Measurements from ENCODE around the gene RICTOR. TPM values are rescaled to one million over a fixed set of nuclear protein-coding genes. Genes with fewer than 3 reads are reported as not detected.

The RICTOR gene
- total and polyA plus RNA-seq, 9 of the 15 experiments (the other 6 are each of a cell fraction or from before 2014, with no cell fraction given): 13.9 to 46.6 (median 22.6) TPM

- ChIA-PET CTCF (ENCODE audit: low intra/inter-chr PET ratio) (no interaction called here), POLR2A (no interaction called here)
- no peak overlapping the region for H3K27ac ChIP-seq (ENCODE audit: extremely low read depth, low read depth, low read length)
- H3K79me2 ChIP-seq (ENCODE audit: control insufficient read depth, insufficient read depth, low read length): peaks cover 86% of the 10 kb centered on the region
- H3K9me1 ChIP-seq (ENCODE audit: control insufficient read depth, insufficient read depth, low read length): no peaks in the 10 kb centered on the region
- intact Hi-C loops (cut with micrococcal nuclease) (no loop called here), in situ Hi-C loops (cut with MboI) (no loop called here)
- no peaks in the 10 kb centered on the region for H3K9me3 ChIP-seq (replicated peaks; ENCODE audit: control insufficient read depth, insufficient read depth, low read depth, low read length)
- ATAC-seq (no peak; the same call in none of the 3 replicates), FAIRE-seq (no peak), DNase-seq (ENCODE audit: extremely low read depth in 1 of 4, low spot score in 3 of 4) (no peak)
- no peak overlapping the region for H2AFZ ChIP-seq (ENCODE audit: low read depth, low read length)
- 51% methylated on average over 3 of the region's 3 CpGs for WGBS (ENCODE audit: insufficient coverage, low coverage, missing lambda C conversion rate)
- peaks cover 9% of the 10 kb centered on the region; the same call in 1 of the 3 replicates for H3K36me3 ChIP-seq (ENCODE audit: control insufficient read depth, insufficient read depth, low read length)
- H4K20me1 ChIP-seq (replicated peaks; ENCODE audit: control insufficient read depth, insufficient read depth, low read length): no peaks in the 10 kb centered on the region
- H3K4me2 ChIP-seq (ENCODE audit: insufficient read depth, low read length): no peak overlapping the region
- H3K4me3 ChIP-seq: no peak overlapping the region
- H3K9ac ChIP-seq (ENCODE audit: insufficient read depth in 1 of 2, low read depth in 2 of 2, low read length in 2 of 2): no peak overlapping the region
- H3K27me3 ChIP-seq (ENCODE audit: control insufficient read depth in 2 of 2, insufficient read depth in 2 of 2, low read length in 2 of 2): no peaks in the 10 kb centered on the region
- H3K4me1 ChIP-seq (replicated peaks in 1 of 2; ENCODE audit: control insufficient read depth in 2 of 2, insufficient read depth in 2 of 2, low read length in 2 of 2): no peaks in the 10 kb centered on the region
- no TSS peak for BruUV-seq (replicated peaks)
- TF ChIP-seq ELF4 (CRISPR knock-in tag; IDR thresholded peaks at IDR 0.05) (no peak), SIX5 (IDR thresholded peaks at IDR 0.05; ENCODE audit: borderline replicate concordance in 1 of 2, insufficient read depth in 1 of 2, low read depth in 1 of 2, low read length in 2 of 2) (no peak), TAF15 (IDR thresholded peaks at IDR 0.05; ENCODE audit: low read depth, low read length) (no peak), RBM34 (IDR thresholded peaks at IDR 0.05; ENCODE audit: borderline replicate concordance, insufficient read depth, low read length) (no peak), TRIM24 (IDR thresholded peaks at IDR 0.05) (0 out of 4 replicates have a peak, but pooled peaks of 1 of the 2 experiments have one; percentile 21), TAL1 (IDR thresholded peaks at IDR 0.05) (peak; percentile 23; the same call in 1 of the 2 replicates), HNRNPLL (IDR thresholded peaks at IDR 0.05; ENCODE audit: low read depth, low read length, poor library complexity, severe bottlenecking) (no peak)
- TF ChIP-seq, protein P1, sequence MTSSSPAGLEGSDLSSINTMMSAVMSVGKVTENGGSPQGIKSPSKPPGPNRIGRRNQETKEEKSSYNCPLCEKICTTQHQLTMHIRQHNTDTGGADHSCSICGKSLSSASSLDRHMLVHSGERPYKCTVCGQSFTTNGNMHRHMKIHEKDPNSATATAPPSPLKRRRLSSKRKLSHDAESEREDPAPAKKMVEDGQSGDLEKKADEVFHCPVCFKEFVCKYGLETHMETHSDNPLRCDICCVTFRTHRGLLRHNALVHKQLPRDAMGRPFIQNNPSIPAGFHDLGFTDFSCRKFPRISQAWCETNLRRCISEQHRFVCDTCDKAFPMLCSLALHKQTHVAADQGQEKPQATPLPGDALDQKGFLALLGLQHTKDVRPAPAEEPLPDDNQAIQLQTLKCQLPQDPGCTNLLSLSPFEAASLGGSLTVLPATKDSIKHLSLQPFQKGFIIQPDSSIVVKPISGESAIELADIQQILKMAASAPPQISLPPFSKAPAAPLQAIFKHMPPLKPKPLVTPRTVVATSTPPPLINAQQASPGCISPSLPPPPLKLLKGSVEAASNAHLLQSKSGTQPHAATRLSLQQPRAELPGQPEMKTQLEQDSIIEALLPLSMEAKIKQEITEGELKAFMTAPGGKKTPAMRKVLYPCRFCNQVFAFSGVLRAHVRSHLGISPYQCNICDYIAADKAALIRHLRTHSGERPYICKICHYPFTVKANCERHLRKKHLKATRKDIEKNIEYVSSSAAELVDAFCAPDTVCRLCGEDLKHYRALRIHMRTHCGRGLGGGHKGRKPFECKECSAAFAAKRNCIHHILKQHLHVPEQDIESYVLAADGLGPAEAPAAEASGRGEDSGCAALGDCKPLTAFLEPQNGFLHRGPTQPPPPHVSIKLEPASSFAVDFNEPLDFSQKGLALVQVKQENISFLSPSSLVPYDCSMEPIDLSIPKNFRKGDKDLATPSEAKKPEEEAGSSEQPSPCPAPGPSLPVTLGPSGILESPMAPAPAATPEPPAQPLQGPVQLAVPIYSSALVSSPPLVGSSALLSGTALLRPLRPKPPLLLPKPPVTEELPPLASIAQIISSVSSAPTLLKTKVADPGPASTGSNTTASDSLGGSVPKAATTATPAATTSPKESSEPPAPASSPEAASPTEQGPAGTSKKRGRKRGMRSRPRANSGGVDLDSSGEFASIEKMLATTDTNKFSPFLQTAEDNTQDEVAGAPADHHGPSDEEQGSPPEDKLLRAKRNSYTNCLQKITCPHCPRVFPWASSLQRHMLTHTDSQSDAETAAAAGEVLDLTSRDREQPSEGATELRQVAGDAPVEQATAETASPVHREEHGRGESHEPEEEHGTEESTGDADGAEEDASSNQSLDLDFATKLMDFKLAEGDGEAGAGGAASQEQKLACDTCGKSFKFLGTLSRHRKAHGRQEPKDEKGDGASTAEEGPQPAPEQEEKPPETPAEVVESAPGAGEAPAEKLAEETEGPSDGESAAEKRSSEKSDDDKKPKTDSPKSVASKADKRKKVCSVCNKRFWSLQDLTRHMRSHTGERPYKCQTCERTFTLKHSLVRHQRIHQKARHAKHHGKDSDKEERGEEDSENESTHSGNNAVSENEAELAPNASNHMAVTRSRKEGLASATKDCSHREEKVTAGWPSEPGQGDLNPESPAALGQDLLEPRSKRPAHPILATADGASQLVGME (CRISPR knock-in tag; IDR thresholded peaks at IDR 0.05): no peak
- TF ChIP-seq, protein P2, sequence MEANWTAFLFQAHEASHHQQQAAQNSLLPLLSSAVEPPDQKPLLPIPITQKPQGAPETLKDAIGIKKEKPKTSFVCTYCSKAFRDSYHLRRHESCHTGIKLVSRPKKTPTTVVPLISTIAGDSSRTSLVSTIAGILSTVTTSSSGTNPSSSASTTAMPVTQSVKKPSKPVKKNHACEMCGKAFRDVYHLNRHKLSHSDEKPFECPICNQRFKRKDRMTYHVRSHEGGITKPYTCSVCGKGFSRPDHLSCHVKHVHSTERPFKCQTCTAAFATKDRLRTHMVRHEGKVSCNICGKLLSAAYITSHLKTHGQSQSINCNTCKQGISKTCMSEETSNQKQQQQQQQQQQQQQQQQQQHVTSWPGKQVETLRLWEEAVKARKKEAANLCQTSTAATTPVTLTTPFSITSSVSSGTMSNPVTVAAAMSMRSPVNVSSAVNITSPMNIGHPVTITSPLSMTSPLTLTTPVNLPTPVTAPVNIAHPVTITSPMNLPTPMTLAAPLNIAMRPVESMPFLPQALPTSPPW (CRISPR knock-in tag; IDR thresholded peaks at IDR 0.05): no peak
- TF ChIP-seq, protein P3, sequence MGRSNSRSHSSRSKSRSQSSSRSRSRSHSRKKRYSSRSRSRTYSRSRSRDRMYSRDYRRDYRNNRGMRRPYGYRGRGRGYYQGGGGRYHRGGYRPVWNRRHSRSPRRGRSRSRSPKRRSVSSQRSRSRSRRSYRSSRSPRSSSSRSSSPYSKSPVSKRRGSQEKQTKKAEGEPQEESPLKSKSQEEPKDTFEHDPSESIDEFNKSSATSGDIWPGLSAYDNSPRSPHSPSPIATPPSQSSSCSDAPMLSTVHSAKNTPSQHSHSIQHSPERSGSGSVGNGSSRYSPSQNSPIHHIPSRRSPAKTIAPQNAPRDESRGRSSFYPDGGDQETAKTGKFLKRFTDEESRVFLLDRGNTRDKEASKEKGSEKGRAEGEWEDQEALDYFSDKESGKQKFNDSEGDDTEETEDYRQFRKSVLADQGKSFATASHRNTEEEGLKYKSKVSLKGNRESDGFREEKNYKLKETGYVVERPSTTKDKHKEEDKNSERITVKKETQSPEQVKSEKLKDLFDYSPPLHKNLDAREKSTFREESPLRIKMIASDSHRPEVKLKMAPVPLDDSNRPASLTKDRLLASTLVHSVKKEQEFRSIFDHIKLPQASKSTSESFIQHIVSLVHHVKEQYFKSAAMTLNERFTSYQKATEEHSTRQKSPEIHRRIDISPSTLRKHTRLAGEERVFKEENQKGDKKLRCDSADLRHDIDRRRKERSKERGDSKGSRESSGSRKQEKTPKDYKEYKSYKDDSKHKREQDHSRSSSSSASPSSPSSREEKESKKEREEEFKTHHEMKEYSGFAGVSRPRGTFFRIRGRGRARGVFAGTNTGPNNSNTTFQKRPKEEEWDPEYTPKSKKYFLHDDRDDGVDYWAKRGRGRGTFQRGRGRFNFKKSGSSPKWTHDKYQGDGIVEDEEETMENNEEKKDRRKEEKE (IDR thresholded peaks at IDR 0.05; ENCODE audit: borderline replicate concordance in 1 of 2, control insufficient read depth in 1 of 2, low read depth in 2 of 2, low read length in 1 of 2): no peak
Measured at GRCh38 chr5:39055027-39055767, 19.0 kb downstream of the RICTOR start.
